ENCODE measurements around the gene STK17A. TPM values are rescaled to one million over a fixed set of nuclear protein-coding genes. Genes with fewer than 3 reads are reported as not detected.
"Not testable (repeated sequence)": the region's sequence is repeated elsewhere in the genome, so short reads cannot be mapped to it uniquely, and the experiment has no call there.

The STK17A gene
- polyA plus RNA-seq, 1 of the 3 experiments (the other 2 are of a cell fraction) = 47.8 TPM

- peak overlapping the region; percentile 94 for H3K4me2 ChIP-seq
- 21% methylated on average over 8 of the region's 8 CpGs for WGBS (ENCODE audit: low lambda C conversion rate)
- TF ChIP-seq MXI1 (IDR thresholded peaks at IDR 0.05; ENCODE audit: low read depth, low read length) = peak; percentile 83
- no peak for TF ChIP-seq JUND (IDR thresholded peaks at IDR 0.05)
- no peak for TF ChIP-seq PBX3 (IDR thresholded peaks at IDR 0.05)
- TF ChIP-seq CHD2 (IDR thresholded peaks at IDR 0.05; ENCODE audit: low read length, partially characterized antibody) = no peak
- peak; percentile 88 for TF ChIP-seq MAX (IDR thresholded peaks at IDR 0.05; ENCODE audit: low read depth)
- TF ChIP-seq YY1 (IDR thresholded peaks at IDR 0.05; ENCODE audit: low read depth) = no peak; the same call in 1 of the 2 replicates
- 0 out of 2 replicates have a peak, but pooled peaks have one; percentile 7 for TF ChIP-seq NFIC (IDR thresholded peaks at IDR 0.05; ENCODE audit: borderline replicate concordance)
- peak; percentile 96 for TF ChIP-seq SIN3A (IDR thresholded peaks at IDR 0.05; ENCODE audit: borderline replicate concordance, low read depth, low read length)
- H3K4me1 ChIP-seq (ENCODE audit: control insufficient read depth in 1 of 2, insufficient read depth in 2 of 2, low read depth in 1 of 2, low read length in 1 of 2) = peaks cover 20 to 27% of the 10 kb centered on the region in 2 experiments; a peak in 3 of 4 replicates
- H3K9me2 ChIP-seq = no peaks in the 10 kb centered on the region
- DNase-seq = no peak
- peaks cover 62% of the 10 kb centered on the region for H3K79me2 ChIP-seq (ENCODE audit: insufficient read depth)
- H3K27me3 ChIP-seq (ENCODE audit: insufficient read depth) = no peaks in the 10 kb centered on the region
- peaks cover 7% of the 10 kb centered on the region for H3F3A ChIP-seq (replicated peaks; ENCODE audit: insufficient read depth)
- peaks cover 0 to 7% of the 10 kb centered on the region in 2 experiments for H3K36me3 ChIP-seq (replicated peaks in 1 of 2; ENCODE audit: control insufficient read depth in 1 of 2, insufficient read depth in 2 of 2, low read length in 1 of 2)
- H3K27ac ChIP-seq (ENCODE audit: low read depth in 2 of 2, low read length in 1 of 2) = peak overlapping the region; percentile 83 to 88; a peak in 3 of 4 replicates
- H3K4me3 ChIP-seq (ENCODE audit: low read depth in 2 of 2, low read length in 1 of 2) = peak overlapping the region; percentile 70 to 98
- H3K9ac ChIP-seq = peak overlapping the region; percentile 90
- POLR2A ChIA-PET = no interaction called here
- CTCF ChIA-PET = interaction anchor here (0.6 to 8.5 kb wide), 13 partner anchors 9 to 371 kb away, joined by 3 to 346 read pairs (median 13); partner anchors contain the start of gene COA1
- H3K9me3 ChIP-seq = no peaks in the 10 kb centered on the region
- no peak overlapping the region for H2AFZ ChIP-seq (ENCODE audit: low read depth)
- H4K20me1 ChIP-seq (ENCODE audit: insufficient read depth) = peaks cover 61% of the 10 kb centered on the region
Observed at GRCh38 chr7:43584195-43584586, 1.3 kb downstream of the STK17A start.

GRCh38 chr7:43584733-43585132 is 1.8 kb downstream of the STK17A start:
- Histone ChIP-seq H3K79me2 (ENCODE audit: insufficient read depth) (peaks cover 68% of the 10 kb centered on the region), H4K20me1 (ENCODE audit: insufficient read depth) (peaks cover 67% of the 10 kb centered on the region), H3K4me1 (ENCODE audit: control insufficient read depth in 1 of 2, insufficient read depth in 2 of 2, low read depth in 1 of 2, low read length in 1 of 2) (peaks cover 20 to 27% of the 10 kb centered on the region in 2 experiments; a peak in 3 of 4 replicates), H3K27ac (ENCODE audit: low read depth in 2 of 2, low read length in 1 of 2) (peak overlapping the region; percentile 5 to 88; a peak in 3 of 4 replicates), H3K9ac (peak overlapping the region; percentile 90), H3K4me2 (peak overlapping the region; percentile 94), H3K36me3 (replicated peaks in 1 of 2; ENCODE audit: control insufficient read depth in 1 of 2, insufficient read depth in 2 of 2, low read length in 1 of 2) (peaks cover 0 to 11% of the 10 kb centered on the region in 2 experiments), H3K4me3 (ENCODE audit: low read depth in 2 of 2, low read length in 1 of 2) (peak overlapping the region; percentile 70 to 98)
- DNase-seq; H3K27me3 ChIP-seq (ENCODE audit: insufficient read depth); H3K9me2 ChIP-seq; H2AFZ ChIP-seq (ENCODE audit: low read depth); POLR2A ChIA-PET; H3F3A ChIP-seq (replicated peaks; ENCODE audit: insufficient read depth); H3K9me3 ChIP-seq: not testable (repeated sequence)
- CTCF ChIA-PET = interaction anchor here (0.9 to 8.5 kb wide), 10 partner anchors 9 to 370 kb away, joined by 3 to 346 read pairs (median 12); no protein-coding TSS in a partner anchor
- WGBS (ENCODE audit: low lambda C conversion rate) = 80% methylated on average over 11 of the region's 11 CpGs

- no peaks in the 10 kb centered on the region for H3K9me3 ChIP-seq
- 47% methylated on average over 2 of the region's 2 CpGs for WGBS (ENCODE audit: low lambda C conversion rate)
- no peak overlapping the region for H2AFZ ChIP-seq (ENCODE audit: low read depth)
- CTCF ChIA-PET = interaction anchor here (1.1 to 8.5 kb wide), 9 partner anchors 10 to 645 kb away, joined by 3 to 346 read pairs (median 7); no protein-coding TSS in a partner anchor
- H3K79me2 ChIP-seq (ENCODE audit: insufficient read depth) = peaks cover 76% of the 10 kb centered on the region
- peak overlapping the region; percentile 70 to 98 for H3K4me3 ChIP-seq (ENCODE audit: low read depth in 2 of 2, low read length in 1 of 2)
- peak overlapping the region; percentile 90 for H3K9ac ChIP-seq
- H3K4me2 ChIP-seq = peak overlapping the region; percentile 94
- peaks cover 75% of the 10 kb centered on the region for H4K20me1 ChIP-seq (ENCODE audit: insufficient read depth)
- peaks cover 2 to 18% of the 10 kb centered on the region in 2 experiments for H3K36me3 ChIP-seq (replicated peaks in 1 of 2; ENCODE audit: control insufficient read depth in 1 of 2, insufficient read depth in 2 of 2, low read length in 1 of 2)
- POLR2A ChIA-PET = no interaction called here
- no peak for DNase-seq
- H3K27ac ChIP-seq (ENCODE audit: low read depth in 2 of 2, low read length in 1 of 2) = peak overlapping the region; percentile 28 to 88; a peak in 3 of 4 replicates
- peaks cover 20 to 27% of the 10 kb centered on the region in 2 experiments; a peak in 3 of 4 replicates for H3K4me1 ChIP-seq (ENCODE audit: control insufficient read depth in 1 of 2, insufficient read depth in 2 of 2, low read depth in 1 of 2, low read length in 1 of 2)
- no peaks in the 10 kb centered on the region for H3K9me2 ChIP-seq
- peaks cover 7% of the 10 kb centered on the region for H3F3A ChIP-seq (replicated peaks; ENCODE audit: insufficient read depth)
- no peaks in the 10 kb centered on the region for H3K27me3 ChIP-seq (ENCODE audit: insufficient read depth)
- no peak for TF ChIP-seq GABPA (IDR thresholded peaks at IDR 0.05; ENCODE audit: low read depth)
- no peak for TF ChIP-seq PBX3 (IDR thresholded peaks at IDR 0.05)
- no peak for TF ChIP-seq MEF2A (IDR thresholded peaks at IDR 0.05; ENCODE audit: borderline replicate concordance, low read depth)
- no peak for TF ChIP-seq GATA2 (CRISPR knock-in tag; IDR thresholded peaks at IDR 0.05)
- no peak for TF ChIP-seq EZH2phosphoT487 (IDR thresholded peaks at IDR 0.05; ENCODE audit: borderline replicate concordance, low read depth)
- no peak for TF ChIP-seq SIN3A (IDR thresholded peaks at IDR 0.05; ENCODE audit: borderline replicate concordance, low read depth, low read length)
- TF ChIP-seq IRF3 (IDR thresholded peaks at IDR 0.05; ENCODE audit: low read depth, low read length) = no peak
- TF ChIP-seq TAF1 (IDR thresholded peaks at IDR 0.05; ENCODE audit: borderline replicate concordance, low read depth, low read length) = no peak
Observed at GRCh38 chr7:43585562-43585961, 2.7 kb downstream of the STK17A start.
